Activated CD8-positive, alpha-beta memory T cell treated with anti-CD3 and anti-CD28 coated beads, Interleukin-2, amount 50 U/mL, for 1 hour (primary cell): ENCODE data around the gene PARM1.

Experiments
- DNase-seq: peaks from one replicate; pipeline ENCODE4 v3.0.0-alpha.2; 2020; ENCODE audit errors: extremely low read depth

Gene PARM1

GRCh38 chr4:75080888-75081287, 148.0 kb downstream of the PARM1 start:
- no peak for DNase-seq

DNA sequence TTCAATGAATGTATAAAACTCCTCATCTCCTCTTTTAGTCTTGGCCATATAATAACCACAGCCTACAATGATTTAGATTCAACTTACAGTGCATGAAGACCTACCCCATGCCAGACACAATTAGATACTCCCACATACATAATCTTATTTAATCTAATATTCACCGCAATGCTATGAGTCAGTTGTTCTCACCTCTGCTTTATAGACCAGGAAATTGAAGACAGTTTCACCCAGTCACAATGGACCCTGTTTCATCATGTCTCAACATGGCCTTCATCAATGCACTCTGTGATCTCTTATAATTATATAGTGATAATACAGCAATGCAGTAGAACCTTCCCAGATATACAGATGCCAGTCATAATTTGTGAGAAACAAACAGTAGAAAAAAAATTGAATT, 148.6 kb downstream of the PARM1 start:
- no peak for DNase-seq

- no peak for DNase-seq
Measured at GRCh38 chr4:75087416-75087815, 154.5 kb downstream of the PARM1 start.

- DNase-seq: no peak
Measured at GRCh38 chr4:75087865-75088264, 154.9 kb downstream of the PARM1 start.

DNA sequence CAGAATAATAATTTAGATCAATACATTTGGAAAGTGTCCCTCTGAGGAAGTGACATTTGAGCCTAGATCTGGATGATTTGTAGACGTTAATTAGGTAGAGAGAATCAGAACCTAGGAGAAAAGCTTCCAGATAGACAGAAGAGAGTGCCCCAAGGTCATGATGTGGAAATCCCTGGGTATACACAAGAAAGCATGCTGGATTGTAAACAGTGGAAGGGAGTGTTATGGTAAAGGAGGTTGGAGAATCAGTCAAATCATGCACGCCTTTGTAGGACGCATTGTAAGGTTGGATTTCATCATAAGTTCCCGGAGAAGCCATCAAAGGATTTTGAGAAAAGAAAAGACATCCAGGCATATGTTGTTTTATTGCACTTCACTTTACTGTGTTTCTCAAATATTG, 156.3 kb downstream of the PARM1 start:
- no peak for DNase-seq

- no peak for DNase-seq
Measured at GRCh38 chr4:75099321-75099720, 166.4 kb downstream of the PARM1 start.
